ENCODE measurements around the gene GPBP1.
"Not testable (repeated sequence)": the region's sequence is repeated elsewhere in the genome, so short reads cannot be mapped to it uniquely, and the experiment has no call there.

Gene GPBP1, protein sequence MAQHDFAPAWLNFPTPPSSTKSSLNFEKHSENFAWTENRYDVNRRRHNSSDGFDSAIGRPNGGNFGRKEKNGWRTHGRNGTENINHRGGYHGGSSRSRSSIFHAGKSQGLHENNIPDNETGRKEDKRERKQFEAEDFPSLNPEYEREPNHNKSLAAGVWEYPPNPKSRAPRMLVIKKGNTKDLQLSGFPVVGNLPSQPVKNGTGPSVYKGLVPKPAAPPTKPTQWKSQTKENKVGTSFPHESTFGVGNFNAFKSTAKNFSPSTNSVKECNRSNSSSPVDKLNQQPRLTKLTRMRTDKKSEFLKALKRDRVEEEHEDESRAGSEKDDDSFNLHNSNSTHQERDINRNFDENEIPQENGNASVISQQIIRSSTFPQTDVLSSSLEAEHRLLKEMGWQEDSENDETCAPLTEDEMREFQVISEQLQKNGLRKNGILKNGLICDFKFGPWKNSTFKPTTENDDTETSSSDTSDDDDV

GRCh38 chr5:57173319-57174127 lies at the start of gene GPBP1:
GPBP1 (plus strand) TSS chr5:57174059; CDS start chr5:57214131, 40,072 bp downstream.
- peak; percentile 99 for DNase-seq

- DNase-seq = no peak
Measured at GRCh38 chr5:57128325-57128724, 45.5 kb upstream of the GPBP1 start.

- no peak for DNase-seq
Measured at GRCh38 chr5:57133574-57133973, 40.3 kb upstream of the GPBP1 start.

GRCh38 chr5:57137401-57137800 lies 36.5 kb upstream of the GPBP1 start:
- DNase-seq = no peak

DNA sequence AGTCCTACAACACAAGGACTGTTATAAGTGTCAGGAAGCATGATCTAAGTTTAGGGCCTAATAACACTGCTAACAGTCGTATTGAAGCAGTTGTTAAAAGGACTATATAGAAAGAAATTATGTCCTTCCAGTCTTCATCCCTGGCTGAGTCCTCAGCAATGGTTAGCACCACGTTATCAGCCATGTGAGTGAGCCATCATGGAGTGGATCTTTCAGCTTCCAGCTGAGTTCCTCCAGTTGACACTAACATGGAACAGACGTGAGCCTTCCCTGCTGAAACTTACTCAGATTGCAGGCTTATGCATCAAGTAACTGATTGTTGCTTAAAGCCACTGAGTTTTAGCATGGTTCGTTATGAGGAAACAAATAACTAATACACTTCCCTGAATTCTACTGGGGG lies 21.5 kb upstream of the GPBP1 start:
- DNase-seq = no peak

DNA sequence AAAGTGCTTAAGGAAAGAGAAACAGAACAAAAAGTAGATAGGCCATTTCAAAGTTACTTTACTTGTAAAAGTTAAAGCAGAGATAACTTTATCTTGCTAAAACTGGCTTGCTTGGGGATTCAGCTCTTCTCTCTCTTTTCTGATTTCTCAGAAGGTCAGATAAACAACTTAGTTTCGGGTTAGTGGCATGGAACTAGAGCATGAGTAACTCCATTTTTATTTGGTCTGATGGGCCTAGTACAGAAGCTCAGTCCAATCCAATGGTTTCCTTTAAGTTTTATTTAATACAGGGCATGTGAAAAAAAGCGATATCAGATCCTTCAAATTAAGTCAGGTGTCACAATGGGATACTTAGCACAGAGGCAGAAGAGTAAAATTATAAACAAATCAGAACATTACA lies 18.8 kb upstream of the GPBP1 start:
- DNase-seq = no peak

DNA sequence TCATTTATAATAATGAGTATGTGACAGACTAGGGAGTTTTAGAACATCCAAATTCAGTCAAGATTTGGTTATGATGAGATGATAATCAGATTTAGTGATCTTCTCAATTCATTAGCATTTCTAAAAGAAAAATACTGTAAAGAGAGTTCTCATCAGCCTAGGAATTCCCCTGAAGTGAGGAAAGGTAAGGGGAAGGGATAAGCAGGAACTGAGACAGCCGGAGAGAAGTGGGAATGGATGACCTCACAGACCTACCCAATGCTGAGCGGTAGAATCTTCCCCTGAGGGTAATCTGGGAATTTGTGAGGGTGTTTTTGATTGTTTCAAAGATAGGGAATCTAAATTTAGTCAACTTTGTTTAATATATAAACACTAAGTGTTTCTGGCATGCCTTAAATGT lies 16.7 kb upstream of the GPBP1 start:
- DNase-seq = peak; percentile 30 to 65

- DNase-seq = no peak
Measured at GRCh38 chr5:57157666-57158065, 16.2 kb upstream of the GPBP1 start.

GRCh38 chr5:57163553-57164006 lies 10.3 kb upstream of the GPBP1 start:
- peak in 1 of 2 donors; percentile 33 for DNase-seq

DNA sequence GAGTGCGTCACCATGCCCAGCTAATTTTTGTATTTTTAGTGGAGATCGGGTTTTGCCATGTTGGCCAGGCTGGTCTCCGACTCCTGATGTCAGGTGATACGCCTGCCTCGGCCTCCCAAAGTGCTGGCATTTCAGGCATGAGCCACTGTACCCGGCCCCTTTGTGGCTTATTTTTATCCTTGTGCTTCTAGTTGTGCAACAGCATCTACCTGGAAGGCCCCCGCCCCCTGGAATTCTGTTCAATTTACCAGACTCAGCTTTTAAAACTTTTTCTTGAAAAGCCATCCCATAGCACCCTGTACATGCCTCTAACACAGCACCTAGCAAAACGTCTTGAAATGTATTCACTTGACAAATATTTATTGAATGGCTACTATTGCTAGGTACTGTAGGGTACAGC lies 9.7 kb upstream of the GPBP1 start:
- DNase-seq = no peak

GRCh38 chr5:57165171-57165570 lies 8.7 kb upstream of the GPBP1 start:
- DNase-seq = not testable (repeated sequence)

DNA sequence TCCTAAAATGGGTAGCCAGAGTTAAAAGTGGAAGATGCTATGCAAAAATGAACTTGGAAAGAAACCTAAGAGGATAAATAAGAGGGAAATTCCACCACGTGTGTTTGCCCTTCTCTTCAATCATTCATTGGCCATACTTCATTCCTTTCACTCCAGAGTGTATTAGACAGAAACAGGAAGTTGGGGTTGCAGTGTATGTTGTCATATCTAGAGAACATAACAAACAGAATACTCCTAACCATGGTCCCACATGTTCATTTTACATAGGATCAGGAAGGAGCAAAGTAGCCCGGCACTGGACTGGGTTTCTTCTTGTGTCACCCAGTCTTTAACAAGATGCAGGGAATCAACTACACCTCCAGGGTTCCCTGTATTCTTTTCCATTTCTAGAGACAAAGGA lies 7.6 kb upstream of the GPBP1 start:
- DNase-seq = peak; percentile 78 to 81

GRCh38 chr5:57167201-57167600 lies 6.7 kb upstream of the GPBP1 start:
- no peak for DNase-seq

GRCh38 chr5:57170116-57170515 lies 3.7 kb upstream of the GPBP1 start:
- not testable (repeated sequence) for DNase-seq

DNA sequence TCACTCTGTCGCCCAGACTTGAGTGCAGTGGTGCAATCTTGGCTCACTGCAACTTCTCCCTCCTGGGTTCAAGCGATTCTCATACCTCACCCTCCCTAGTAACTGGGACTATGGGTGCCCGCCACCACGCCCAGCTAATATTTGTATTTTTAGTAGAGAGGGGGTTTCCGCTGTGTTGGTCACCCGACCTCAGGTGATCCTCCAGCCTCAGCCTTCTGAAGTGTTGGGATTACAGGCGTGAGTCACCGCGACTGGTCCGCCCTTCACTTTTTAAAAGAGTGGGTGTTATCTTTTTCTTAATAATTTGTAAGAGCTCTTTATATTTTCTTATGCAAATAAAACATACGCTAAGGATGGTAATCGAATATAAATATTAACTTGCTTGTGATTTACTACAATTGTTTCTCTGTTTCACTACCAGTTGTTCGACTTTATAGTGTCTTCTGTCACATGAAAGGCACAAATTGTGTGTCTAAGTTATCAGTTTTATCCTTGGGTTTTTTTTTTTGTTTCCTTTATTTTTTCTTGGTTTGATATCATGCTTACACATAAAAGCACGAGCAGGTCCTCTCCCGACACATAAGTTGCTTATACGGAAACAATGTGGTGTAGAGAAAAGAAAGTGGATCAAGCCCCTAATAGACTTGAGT lies 1.9 kb upstream of the GPBP1 start:
- peak in 1 of 2 donors; percentile 60 for DNase-seq

- DNase-seq = peak; percentile 40 to 44
Measured at GRCh38 chr5:57172466-57173318, 1.2 kb upstream of the GPBP1 start.

- peak; percentile 29 to 43 for DNase-seq
Measured at GRCh38 chr5:57174128-57174889, 450 bp downstream of the GPBP1 start.

GRCh38 chr5:57174890-57175510 lies 1.1 kb downstream of the GPBP1 start:
- DNase-seq = no peak

GRCh38 chr5:57175551-57176309 lies 1.9 kb downstream of the GPBP1 start:
- DNase-seq = no peak

GRCh38 chr5:57176350-57176857 lies 2.5 kb downstream of the GPBP1 start:
- DNase-seq = peak; percentile 17 to 40

Data from inflammatory macrophage treated with lipopolysaccharide for 1 hour (primary cell).